HG03103 (cell line): ENCODE data around the gene THADA.

ENCODE experiments used
- ATAC-seq: cut with Tn5 transposase; IDR thresholded peaks from one replicate; pipeline ENCODE4 v1.9.1; 2021; ENCODE audit warnings: low read depth; ENCODE audit not compliant: unreplicated experiment

Gene THADA

DNA sequence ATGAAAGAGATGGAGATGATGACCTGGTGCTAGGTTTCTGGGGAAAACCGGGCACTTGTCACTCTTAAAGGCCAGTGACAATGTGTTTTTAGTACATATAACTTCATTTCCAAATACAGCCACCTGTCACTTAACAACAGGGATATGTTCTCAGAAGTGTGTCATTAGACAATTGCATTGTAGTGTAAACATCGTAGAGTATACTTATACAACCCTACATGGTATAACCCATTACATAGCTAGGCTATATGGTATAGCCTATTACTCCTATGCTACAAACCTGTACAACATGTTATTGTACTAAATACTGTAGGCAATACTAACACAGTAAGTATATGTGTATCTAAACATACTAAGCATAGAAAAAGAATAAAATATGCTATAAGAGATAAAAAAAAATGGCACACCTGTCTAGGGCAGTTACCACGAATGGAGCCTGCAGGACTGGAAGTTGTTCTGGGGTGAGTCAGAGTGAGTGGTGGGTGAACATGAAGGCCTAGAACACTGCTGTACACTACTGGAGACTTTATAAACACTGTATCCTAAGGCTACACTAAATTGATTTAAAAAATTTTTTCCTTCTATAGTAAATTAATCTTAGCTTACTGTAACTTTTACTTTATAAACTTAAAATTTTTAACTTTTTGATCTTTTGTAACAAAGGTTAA, 123.2 kb downstream of the THADA start:
- no peak for ATAC-seq

GRCh38 chr2:43469713-43470112, 126.1 kb downstream of the THADA start:
- ATAC-seq: no peak

GRCh38 chr2:43469094-43469493, 126.7 kb downstream of the THADA start:
- ATAC-seq: no peak

GRCh38 chr2:43467891-43468290, 127.9 kb downstream of the THADA start:
- no peak for ATAC-seq

GRCh38 chr2:43465234-43465633, 130.6 kb downstream of the THADA start:
- no peak for ATAC-seq

DNA sequence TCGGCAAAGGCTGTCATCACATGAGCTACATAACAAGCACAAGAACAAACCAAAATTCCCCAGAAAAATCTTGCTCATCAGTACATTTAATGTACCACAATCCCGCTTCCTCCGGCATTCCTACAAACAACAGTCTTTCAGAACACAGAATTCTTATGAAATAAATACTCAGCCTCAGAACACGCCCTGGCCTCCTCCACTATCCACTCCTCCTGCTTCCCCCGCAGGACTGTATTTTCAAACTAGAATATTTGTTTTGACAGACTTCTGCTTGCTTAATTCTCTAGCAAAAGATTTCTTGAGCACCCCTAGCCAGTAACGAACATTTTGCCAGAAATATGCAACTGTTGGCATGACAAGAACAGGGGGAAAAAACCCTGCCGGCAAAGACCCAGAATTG, 131.2 kb downstream of the THADA start:
- ATAC-seq: no peak

DNA sequence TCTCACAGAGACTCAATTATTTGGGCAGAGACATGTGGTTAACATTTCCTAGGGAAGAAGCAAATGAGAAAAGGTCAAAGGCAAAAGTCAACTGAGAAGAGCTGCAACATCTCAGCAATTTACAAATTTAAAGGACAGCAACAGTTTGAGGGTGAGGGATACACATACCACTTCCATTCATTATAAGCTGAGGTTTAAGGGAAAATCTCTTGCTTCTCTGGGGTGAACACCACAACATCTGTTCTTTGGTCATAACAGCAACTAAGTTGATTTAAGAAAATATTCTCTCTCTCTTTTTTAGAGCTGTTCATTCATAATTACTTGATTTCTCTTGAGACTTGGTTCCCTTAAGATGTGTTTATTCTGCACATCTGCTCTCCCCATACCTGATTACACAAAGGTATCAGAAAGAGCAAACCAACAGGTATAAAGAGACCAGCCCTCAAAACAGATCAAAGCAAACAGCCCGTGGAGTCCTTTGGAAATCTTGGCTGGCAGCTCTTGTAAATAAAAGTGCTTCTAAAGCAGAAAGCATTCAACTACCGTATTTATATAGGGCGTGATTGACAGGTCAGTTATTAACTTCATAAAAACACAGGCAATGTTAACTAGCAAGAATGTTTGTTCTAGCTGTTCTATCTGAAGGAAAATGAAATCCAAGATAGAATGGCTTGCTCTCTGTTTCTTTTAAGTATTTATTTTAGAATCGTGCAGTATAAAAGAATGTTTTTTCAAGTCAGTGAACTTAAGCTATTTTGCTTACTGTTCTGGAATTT, 132.8 kb downstream of the THADA start:
- ATAC-seq: no peak

DNA sequence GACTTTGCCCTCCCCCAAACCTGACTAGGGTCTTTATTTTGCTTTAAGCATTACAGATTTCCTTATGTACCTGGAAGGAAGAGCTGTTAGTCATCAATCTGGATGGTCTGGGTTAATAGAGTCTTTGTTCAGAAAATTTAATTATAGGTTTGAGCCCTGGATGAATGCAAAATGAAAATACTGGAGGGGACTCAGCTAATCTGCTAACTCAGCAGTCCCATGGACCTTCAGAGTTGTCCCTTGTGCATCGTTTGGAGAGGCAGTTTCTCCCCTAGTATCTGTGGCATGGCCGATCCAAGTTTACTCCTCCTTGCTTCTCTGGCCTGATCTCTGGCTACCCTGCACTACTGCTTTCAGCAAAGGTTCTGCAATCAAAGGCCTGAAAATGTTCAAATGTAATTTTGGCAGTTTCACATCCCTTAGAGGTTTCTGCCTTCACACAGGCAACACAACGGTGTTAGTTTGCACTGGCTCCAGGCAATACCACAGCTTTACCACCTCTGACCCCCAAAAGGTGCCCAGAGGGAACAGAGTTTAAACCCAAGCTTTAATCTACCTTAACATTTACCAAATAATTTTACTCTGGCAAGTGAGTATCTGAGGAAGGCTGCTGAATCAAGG, 134.3 kb downstream of the THADA start:
- ATAC-seq: peak; percentile 76

- no peak for ATAC-seq
Measured at GRCh38 chr2:43460611-43461365, 135.1 kb downstream of the THADA start.

DNA sequence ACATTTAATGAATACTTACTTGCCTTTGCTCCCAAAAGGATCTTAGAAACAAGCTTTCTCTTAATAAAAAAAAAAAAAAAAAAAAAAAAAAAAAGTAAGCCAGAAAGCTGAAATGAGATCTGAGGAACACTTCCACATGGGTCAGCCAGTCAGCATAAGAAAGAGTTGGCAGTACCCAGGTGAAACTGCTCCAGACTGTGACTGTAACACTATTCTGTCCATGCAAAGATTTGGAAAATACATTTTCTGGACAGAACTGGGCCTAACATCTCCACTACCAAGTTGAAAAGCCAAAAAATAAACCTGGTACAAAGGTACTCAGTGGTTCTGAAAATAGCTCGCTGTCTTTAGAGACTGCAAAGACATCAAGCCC, 135.7 kb downstream of the THADA start:
- ATAC-seq: no peak

GRCh38 chr2:43459446-43460173, 136.2 kb downstream of the THADA start:
- ATAC-seq: no peak

DNA sequence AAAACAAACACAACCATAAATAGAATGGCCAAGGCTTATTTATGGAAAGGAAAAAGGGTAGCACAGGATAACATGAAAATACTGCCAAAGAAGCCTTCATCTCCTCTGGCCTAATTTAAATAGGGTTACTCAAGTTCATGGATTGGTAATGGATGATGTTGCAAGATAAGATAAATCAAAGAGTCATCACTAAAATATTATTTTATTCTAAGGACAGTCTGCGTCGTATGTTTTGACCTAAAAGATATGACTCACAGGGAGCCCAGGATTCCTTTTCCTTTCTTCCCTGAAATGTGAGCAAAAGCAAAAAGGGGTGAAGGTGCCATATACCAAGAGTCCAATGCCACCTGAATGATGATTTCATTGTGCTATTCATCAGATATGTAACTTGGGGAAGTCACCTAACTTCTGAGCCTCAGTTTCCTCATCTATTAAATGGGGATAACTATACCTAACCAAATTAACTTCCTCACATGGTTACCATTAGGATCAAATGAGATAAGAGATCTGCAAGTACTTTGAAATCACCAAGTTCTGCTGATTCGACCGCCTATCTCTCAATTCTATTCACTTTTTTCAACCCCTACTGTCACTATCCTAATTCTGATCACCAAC, 137.7 kb downstream of the THADA start:
- ATAC-seq: no peak

GRCh38 chr2:43455731-43456642, 139.9 kb downstream of the THADA start:
- ATAC-seq: no peak

DNA sequence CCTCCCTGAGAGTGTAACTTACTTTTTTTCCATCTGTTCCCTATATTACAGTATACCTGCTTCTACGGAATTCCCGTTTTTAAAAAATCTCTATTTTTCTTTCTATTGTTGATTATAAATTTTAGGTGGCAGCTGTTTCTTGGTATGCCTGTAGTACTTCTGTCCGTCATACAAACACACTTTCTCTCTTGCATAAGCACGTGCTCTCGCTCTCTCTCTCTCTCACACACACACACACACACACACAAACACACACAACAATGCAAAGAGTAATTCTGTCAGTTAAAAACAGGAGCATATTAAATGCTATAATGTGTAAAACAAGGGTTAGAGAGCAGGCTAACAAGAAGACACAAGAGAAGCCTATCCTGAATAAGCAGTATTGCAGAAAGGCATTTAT, 140.5 kb downstream of the THADA start:
- ATAC-seq: no peak

- ATAC-seq: no peak
Measured at GRCh38 chr2:43454791-43455190, 141.0 kb downstream of the THADA start.

DNA sequence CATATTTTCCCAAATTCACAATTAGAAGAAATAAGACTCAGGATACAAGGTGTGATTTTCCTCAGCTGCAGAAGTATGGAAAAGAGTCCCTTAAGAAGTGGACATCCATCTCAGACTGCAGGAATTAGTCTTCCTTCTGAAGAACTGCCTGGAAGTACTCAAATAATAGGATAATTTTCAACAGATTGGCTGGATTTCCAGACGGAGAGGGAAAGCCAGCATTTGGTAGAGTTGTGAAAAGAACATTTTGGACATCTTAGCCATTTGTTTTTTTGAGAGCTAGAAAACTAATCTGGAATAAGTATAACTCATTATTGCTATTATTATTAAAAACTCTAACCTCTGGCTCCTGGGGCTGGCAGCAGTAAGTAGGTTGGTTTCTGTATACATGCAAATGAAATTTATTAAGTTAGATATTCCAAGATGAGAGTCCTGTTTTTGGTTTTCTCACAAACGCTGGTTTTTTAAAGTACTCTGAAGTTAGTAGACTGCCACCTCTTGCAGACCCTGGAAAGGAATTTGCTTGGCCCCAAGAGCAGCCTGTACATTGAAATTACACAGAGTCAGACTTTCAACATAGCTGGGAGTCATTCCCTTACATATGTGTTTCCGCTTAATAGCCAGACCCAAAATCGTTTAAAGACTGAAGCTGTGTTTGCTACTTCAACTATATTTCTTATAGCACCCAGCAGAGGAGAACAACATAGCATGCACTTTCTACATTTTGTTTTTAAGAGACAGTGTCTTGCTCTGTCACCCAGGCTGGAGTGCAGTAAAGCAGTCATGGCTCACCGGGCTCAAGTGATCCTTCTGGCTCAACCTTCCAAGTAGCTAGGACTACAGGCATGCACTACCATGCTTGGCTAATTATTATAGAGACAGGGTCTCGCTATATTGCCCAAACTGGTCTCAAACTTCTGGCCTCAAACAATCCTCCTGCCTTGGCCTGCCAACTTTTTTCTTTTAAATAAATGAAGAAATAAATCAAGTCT, 142.4 kb downstream of the THADA start:
- ATAC-seq: no peak

DNA sequence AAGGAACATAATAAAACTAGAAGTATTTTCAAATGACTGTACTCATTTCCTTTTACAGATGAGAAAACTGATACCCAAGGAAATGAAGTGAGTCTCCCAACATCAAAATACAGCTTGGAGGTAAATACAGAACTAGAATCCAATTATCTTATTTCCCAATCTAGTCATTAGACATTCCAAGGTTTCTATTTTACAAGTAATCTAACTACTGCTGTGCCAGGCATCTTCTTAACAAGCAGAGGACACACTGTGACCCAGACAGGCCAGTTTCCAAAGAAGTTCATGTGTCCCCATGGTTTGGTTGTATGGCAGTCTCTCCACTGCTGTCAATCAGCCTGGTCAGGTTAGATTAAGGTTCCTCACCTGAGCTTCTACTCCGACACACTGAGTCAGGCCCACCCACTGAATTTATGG, 143.5 kb downstream of the THADA start:
- ATAC-seq: no peak

GRCh38 chr2:43450617-43451016, 145.2 kb downstream of the THADA start:
- no peak for ATAC-seq
